Measurements from ENCODE around the gene PRKN. TPM values are rescaled to one million over a fixed set of nuclear protein-coding genes. Genes with fewer than 3 reads are reported as not detected.

Gene PRKN
- total and polyA plus RNA-seq, 9 of the 15 experiments (the other 6 are each of a cell fraction or from before 2014, with no cell fraction given): 0.03 to 0.96 (median 0.15) TPM; not detected in 2

DNA sequence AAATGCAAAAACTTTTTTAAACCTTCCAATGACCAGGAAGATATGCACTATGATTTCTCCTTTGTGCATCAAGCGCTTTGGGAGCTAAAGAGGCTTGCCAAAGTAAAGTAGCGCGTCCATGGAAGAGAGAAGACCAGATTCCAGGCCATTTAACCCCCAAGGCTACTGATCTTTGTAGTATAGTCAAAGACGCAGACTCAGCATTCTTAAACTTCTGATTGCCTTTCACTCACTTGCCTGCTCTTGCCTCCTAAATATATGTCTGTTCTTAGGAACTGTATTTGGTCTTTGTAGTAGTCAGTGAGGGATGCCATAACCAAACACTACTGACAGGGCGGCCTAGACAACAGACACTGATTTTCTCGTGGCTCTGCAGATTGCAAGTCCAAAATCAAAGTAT is 426.4 kb downstream of the PRKN start:
- Histone ChIP-seq H3K4me3 (no peak overlapping the region), H3K27ac (ENCODE audit: extremely low read depth, low read depth, low read length) (no peak overlapping the region), H3K9ac (ENCODE audit: insufficient read depth in 1 of 2, low read depth in 2 of 2, low read length in 2 of 2) (no peak overlapping the region), H2AFZ (ENCODE audit: low read depth, low read length) (no peak overlapping the region), H3K36me3 (ENCODE audit: control insufficient read depth, insufficient read depth, low read length) (no peaks in the 10 kb centered on the region), H3K27me3 (ENCODE audit: control insufficient read depth in 2 of 2, insufficient read depth in 2 of 2, low read length in 2 of 2) (no peaks in the 10 kb centered on the region), H4K20me1 (replicated peaks; ENCODE audit: control insufficient read depth, insufficient read depth, low read length) (no peaks in the 10 kb centered on the region), H3K79me2 (ENCODE audit: control insufficient read depth, insufficient read depth, low read length) (no peaks in the 10 kb centered on the region), H3K9me3 (replicated peaks; ENCODE audit: control insufficient read depth, insufficient read depth, low read depth, low read length) (no peaks in the 10 kb centered on the region), H3K9me1 (ENCODE audit: control insufficient read depth, insufficient read depth, low read length) (no peaks in the 10 kb centered on the region), H3K4me1 (replicated peaks in 1 of 2; ENCODE audit: control insufficient read depth in 2 of 2, insufficient read depth in 2 of 2, low read length in 2 of 2) (no peaks in the 10 kb centered on the region), H3K4me2 (ENCODE audit: insufficient read depth, low read length) (no peak overlapping the region)
- DNase-seq (ENCODE audit: extremely low read depth in 1 of 4, low spot score in 3 of 4): no peak
- ChIA-PET CTCF (ENCODE audit: low intra/inter-chr PET ratio) (no interaction called here), POLR2A (interaction anchor here (1.0 kb wide), 1 partner anchor 57 kb away, joined by 3 read pairs; no protein-coding TSS in a partner anchor)
- BruUV-seq (replicated peaks): no TSS peak
- in situ Hi-C loops (cut with MboI): no loop called here
- intact Hi-C loops (cut with micrococcal nuclease): no loop called here
- ATAC-seq: no peak
- TF ChIP-seq, protein P1, sequence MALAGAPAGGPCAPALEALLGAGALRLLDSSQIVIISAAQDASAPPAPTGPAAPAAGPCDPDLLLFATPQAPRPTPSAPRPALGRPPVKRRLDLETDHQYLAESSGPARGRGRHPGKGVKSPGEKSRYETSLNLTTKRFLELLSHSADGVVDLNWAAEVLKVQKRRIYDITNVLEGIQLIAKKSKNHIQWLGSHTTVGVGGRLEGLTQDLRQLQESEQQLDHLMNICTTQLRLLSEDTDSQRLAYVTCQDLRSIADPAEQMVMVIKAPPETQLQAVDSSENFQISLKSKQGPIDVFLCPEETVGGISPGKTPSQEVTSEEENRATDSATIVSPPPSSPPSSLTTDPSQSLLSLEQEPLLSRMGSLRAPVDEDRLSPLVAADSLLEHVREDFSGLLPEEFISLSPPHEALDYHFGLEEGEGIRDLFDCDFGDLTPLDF (CRISPR knock-in tag; IDR thresholded peaks at IDR 0.05): no peak
- TF ChIP-seq ZNF224 (CRISPR knock-in tag; IDR thresholded peaks at IDR 0.05): no peak
- no peak for TF ChIP-seq ARHGAP35 (IDR thresholded peaks at IDR 0.05; ENCODE audit: partially characterized antibody)
- TF ChIP-seq TAF1 (IDR thresholded peaks at IDR 0.05; ENCODE audit: control insufficient read depth, extremely low read depth, insufficient read depth, low read length, severe bottlenecking): no peak
- TF ChIP-seq MECOM (CRISPR knock-in tag; IDR thresholded peaks at IDR 0.05): no peak
- no peak for TF ChIP-seq CCAR2 (IDR thresholded peaks at IDR 0.05; ENCODE audit: low read depth, low read length)
- peak; percentile 13; the same call in 1 of the 2 replicates for TF ChIP-seq MAFK (IDR thresholded peaks at IDR 0.05; ENCODE audit: low read length)
- peak; percentile 48; the same call in 1 of the 2 replicates for TF ChIP-seq ZNF316 (IDR thresholded peaks at IDR 0.05)
- TF ChIP-seq C11orf30 (IDR thresholded peaks at IDR 0.05; ENCODE audit: low read depth): peak; percentile 12; the same call in 1 of the 2 replicates
- no peak for TF ChIP-seq NRF1 (conservative IDR thresholded peaks at IDR 0.05 in 1 of 2, IDR thresholded peaks at IDR 0.05 in 1 of 2)
- no peak for TF ChIP-seq ZNF780A (CRISPR knock-in tag; IDR thresholded peaks at IDR 0.05)
- TF ChIP-seq FUS (optimal IDR thresholded peaks at IDR 0.05; ENCODE audit: low read depth, low read length): no peak
- TF ChIP-seq YY1 (IDR thresholded peaks at IDR 0.05; ENCODE audit: borderline replicate concordance in 1 of 3, control insufficient read depth in 1 of 3, extremely low read depth in 1 of 3, insufficient read depth in 3 of 3, insufficient read length in 1 of 3, insufficient replicate concordance in 2 of 3, low read depth in 1 of 3, low read length in 2 of 3): no peak
- no peak for TF ChIP-seq ZFP36 (IDR thresholded peaks at IDR 0.05; ENCODE audit: low read depth, low read length, partially characterized antibody)
- TF ChIP-seq LARP7 (IDR thresholded peaks at IDR 0.05): no peak
- no peak for TF ChIP-seq ZNF644 (tag; IDR thresholded peaks at IDR 0.05; ENCODE audit: low read depth)
- TF ChIP-seq ZNF124 (CRISPR knock-in tag; IDR thresholded peaks at IDR 0.05): no peak
- peak; percentile 27; the same call in 1 of the 2 replicates for TF ChIP-seq MAFG (tag; conservative IDR thresholded peaks at IDR 0.05)
- WGBS (ENCODE audit: insufficient coverage, low coverage, missing lambda C conversion rate): 1% methylated on average over 6 of the region's 6 CpGs
- FAIRE-seq: no peak
